Measurements from ENCODE around the gene KRT38. TPM values are rescaled to one million over a fixed set of nuclear protein-coding genes. Genes with fewer than 3 reads are reported as not detected.
"Not testable (repeated sequence)": the region's sequence is repeated elsewhere in the genome, so short reads cannot be mapped to it uniquely, and the experiment has no call there.

Gene KRT38
- total RNA-seq, 1 donor from 2014 or later = not detected

- not testable (repeated sequence) for DNase-seq (ENCODE audit: low read depth, low spot score)
These were observed 18.2 kb downstream of the KRT38 start for GRCh38 chr17:41422586-41422985.

GRCh38 chr17:41421617-41422016, 19.2 kb downstream of the KRT38 start:
- no peak for DNase-seq (ENCODE audit: low read depth, low spot score)

- no peak for DNase-seq (ENCODE audit: low read depth, low spot score)
These were observed 19.7 kb downstream of the KRT38 start for GRCh38 chr17:41421116-41421515.

- DNase-seq (ENCODE audit: low read depth, low spot score) = no peak
These were observed 20.6 kb downstream of the KRT38 start for GRCh38 chr17:41420134-41420533.

- no peak for DNase-seq (ENCODE audit: low read depth, low spot score)
These were observed 21.1 kb downstream of the KRT38 start for GRCh38 chr17:41419716-41420115.

GRCh38 chr17:41418116-41418860, 22.5 kb downstream of the KRT38 start:
- DNase-seq (ENCODE audit: low read depth, low spot score) = no peak

GRCh38 chr17:41417576-41418015, 23.2 kb downstream of the KRT38 start:
- DNase-seq (ENCODE audit: low read depth, low spot score) = no peak

- no peak for DNase-seq (ENCODE audit: low read depth, low spot score)
These were observed 23.7 kb downstream of the KRT38 start for GRCh38 chr17:41417127-41417526.

GRCh38 chr17:41416479-41416878, 24.3 kb downstream of the KRT38 start:
- no peak for DNase-seq (ENCODE audit: low read depth, low spot score)

GRCh38 chr17:41415833-41416335, 24.9 kb downstream of the KRT38 start:
- no peak for DNase-seq (ENCODE audit: low read depth, low spot score)

- DNase-seq (ENCODE audit: low read depth, low spot score) = no peak
These were observed 25.4 kb downstream of the KRT38 start for GRCh38 chr17:41415411-41415810.

- no peak for DNase-seq (ENCODE audit: low read depth, low spot score)
These were observed 26.8 kb downstream of the KRT38 start for GRCh38 chr17:41413982-41414381.

GRCh38 chr17:41413353-41413957, 27.3 kb downstream of the KRT38 start:
- DNase-seq (ENCODE audit: low read depth, low spot score) = no peak

GRCh38 chr17:41411072-41411840, 29.5 kb downstream of the KRT38 start:
- DNase-seq (ENCODE audit: low read depth, low spot score) = no peak

- DNase-seq (ENCODE audit: low read depth, low spot score) = no peak
These were observed 33.6 kb downstream of the KRT38 start for GRCh38 chr17:41407226-41407625.

GRCh38 chr17:41406205-41406604, 34.6 kb downstream of the KRT38 start:
- DNase-seq (ENCODE audit: low read depth, low spot score) = no peak

GRCh38 chr17:41404024-41404671, 36.6 kb downstream of the KRT38 start:
- DNase-seq (ENCODE audit: low read depth, low spot score) = peak; percentile 19

- DNase-seq (ENCODE audit: low read depth, low spot score) = peak; percentile 19
These were observed 37.3 kb downstream of the KRT38 start for GRCh38 chr17:41403404-41404023.

- no peak for DNase-seq (ENCODE audit: low read depth, low spot score)
These were observed 38.6 kb downstream of the KRT38 start for GRCh38 chr17:41402161-41402560.

GRCh38 chr17:41396996-41397660, 43.7 kb downstream of the KRT38 start, which contains the start of gene KRT31:
TSS of gene KRT31 (minus strand) at chr17:41397608. CDS start at chr17:41397539, 69 bp downstream.
- DNase-seq (ENCODE audit: low read depth, low spot score) = no peak

All from pulmonary artery endothelial cell (primary cell).